ENCODE data around the gene NKIRAS1. TPM values are rescaled to one million over a fixed set of nuclear protein-coding genes. Genes with fewer than 3 reads are reported as not detected.

The NKIRAS1 gene
- total RNA-seq, 2 experiments from 2014 or later, result 3.2 to 3.8 TPM

DNA sequence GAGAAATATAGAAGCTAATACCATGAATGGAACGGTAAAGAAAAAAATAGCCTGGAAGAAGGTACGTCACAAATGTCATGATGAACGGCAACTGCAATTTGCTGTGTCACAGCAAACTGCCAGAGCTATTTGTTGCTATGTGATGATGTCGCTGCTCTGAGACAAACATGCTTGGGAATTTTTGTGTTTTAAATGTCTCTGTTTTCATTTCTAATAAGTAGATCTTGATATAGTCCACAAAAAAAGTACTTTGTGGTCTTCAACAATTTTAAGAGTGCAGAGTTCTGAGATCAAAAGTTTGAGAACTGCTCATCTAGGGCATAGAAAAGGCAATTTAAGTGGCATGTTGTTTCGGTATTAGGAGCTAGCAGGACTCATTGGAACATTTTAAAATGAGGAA lies 24.0 kb upstream of the NKIRAS1 start:
- Mint-ChIP-seq H3K9me3 (no peaks in the 10 kb centered on the region), H3K36me3 (ENCODE audit: low read depth) (peaks cover 10% of the 10 kb centered on the region), H3K27ac (no peak overlapping the region), H3K4me1 (ENCODE audit: low read depth) (peaks cover 13% of the 10 kb centered on the region), H3K27me3 (no peaks in the 10 kb centered on the region), H3K4me3 (no peak overlapping the region)
- no peak overlapping the region for H3K4me3 ChIP-seq (ENCODE audit: low read length)
- peaks cover 0 to 4% of the 10 kb centered on the region in 2 experiments for H3K9me3 ChIP-seq (ENCODE audit: control insufficient read depth in 1 of 2, insufficient read depth in 1 of 2, low read length in 2 of 2)
- ChIA-PET CTCF (interaction anchor here (1.0 kb wide), 1 partner anchor 9 kb away, joined by 3 read pairs; no protein-coding TSS in a partner anchor), POLR2A (interaction anchor here (3.3 kb wide), 1 partner anchor 24 kb away, joined by 17 read pairs; the partner anchor contains the start of genes NKIRAS1 and RPL15)
- ATAC-seq (ENCODE audit: poor library complexity), result no peak
- intact Hi-C loops (cut with DNase I, micrococcal nuclease), result loop anchor here in 1 of 2 experiments (1.0 to 10.0 kb wide), 3 partner anchors 22 to 1854 kb away; partner anchors contain the start of genes OXSM and UBE2E2
- H3K27me3 ChIP-seq (ENCODE audit: control insufficient read depth in 1 of 2, insufficient read depth in 2 of 2, low read length in 2 of 2), result no peaks in the 10 kb centered on the region
- H3K27ac ChIP-seq (ENCODE audit: low read depth in 1 of 2, low read length in 2 of 2), result no peak overlapping the region
- H3K36me3 ChIP-seq (ENCODE audit: insufficient read depth, low read length), result no peaks in the 10 kb centered on the region
- TF ChIP-seq, protein P1, sequence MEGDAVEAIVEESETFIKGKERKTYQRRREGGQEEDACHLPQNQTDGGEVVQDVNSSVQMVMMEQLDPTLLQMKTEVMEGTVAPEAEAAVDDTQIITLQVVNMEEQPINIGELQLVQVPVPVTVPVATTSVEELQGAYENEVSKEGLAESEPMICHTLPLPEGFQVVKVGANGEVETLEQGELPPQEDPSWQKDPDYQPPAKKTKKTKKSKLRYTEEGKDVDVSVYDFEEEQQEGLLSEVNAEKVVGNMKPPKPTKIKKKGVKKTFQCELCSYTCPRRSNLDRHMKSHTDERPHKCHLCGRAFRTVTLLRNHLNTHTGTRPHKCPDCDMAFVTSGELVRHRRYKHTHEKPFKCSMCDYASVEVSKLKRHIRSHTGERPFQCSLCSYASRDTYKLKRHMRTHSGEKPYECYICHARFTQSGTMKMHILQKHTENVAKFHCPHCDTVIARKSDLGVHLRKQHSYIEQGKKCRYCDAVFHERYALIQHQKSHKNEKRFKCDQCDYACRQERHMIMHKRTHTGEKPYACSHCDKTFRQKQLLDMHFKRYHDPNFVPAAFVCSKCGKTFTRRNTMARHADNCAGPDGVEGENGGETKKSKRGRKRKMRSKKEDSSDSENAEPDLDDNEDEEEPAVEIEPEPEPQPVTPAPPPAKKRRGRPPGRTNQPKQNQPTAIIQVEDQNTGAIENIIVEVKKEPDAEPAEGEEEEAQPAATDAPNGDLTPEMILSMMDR (IDR thresholded peaks at IDR 0.05), result no peak
- no peaks in the 10 kb centered on the region for H3K4me1 ChIP-seq (ENCODE audit: insufficient read depth, low read length)
- no peak for DNase-seq

DNA sequence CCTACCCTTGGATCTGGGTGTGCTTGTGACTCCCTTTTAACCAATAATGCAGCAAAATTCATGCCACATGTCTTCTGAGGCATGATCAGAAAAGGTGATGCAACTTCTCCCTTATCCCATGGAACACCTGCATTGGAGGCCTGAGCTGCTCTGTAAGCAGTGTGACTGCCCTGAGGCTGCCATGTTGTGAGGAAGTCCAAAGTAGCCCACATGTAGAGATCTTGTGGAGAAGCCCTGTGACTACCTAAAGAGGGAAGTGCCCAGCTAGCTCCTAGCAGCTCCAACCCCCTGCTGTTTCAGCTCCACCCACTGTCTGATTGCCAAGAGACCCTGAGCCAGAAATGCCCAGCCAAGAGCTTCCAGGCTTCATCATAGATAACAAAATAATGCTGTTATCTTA lies 21.9 kb upstream of the NKIRAS1 start:
- Mint-ChIP-seq H3K27ac (no peak overlapping the region), H3K9me3 (no peaks in the 10 kb centered on the region), H3K4me1 (ENCODE audit: low read depth) (peaks cover 3% of the 10 kb centered on the region), H3K36me3 (ENCODE audit: low read depth) (no peaks in the 10 kb centered on the region), H3K27me3 (no peaks in the 10 kb centered on the region), H3K4me3 (no peak overlapping the region)
- Histone ChIP-seq H3K27me3 (ENCODE audit: control insufficient read depth in 1 of 2, insufficient read depth in 2 of 2, low read length in 2 of 2) (no peaks in the 10 kb centered on the region), H3K9me3 (ENCODE audit: control insufficient read depth in 1 of 2, insufficient read depth in 1 of 2, low read length in 2 of 2) (peaks cover 0 to 4% of the 10 kb centered on the region in 2 experiments), H3K4me1 (ENCODE audit: insufficient read depth, low read length) (no peaks in the 10 kb centered on the region), H3K4me3 (ENCODE audit: low read length) (no peak overlapping the region), H3K36me3 (ENCODE audit: insufficient read depth, low read length) (no peaks in the 10 kb centered on the region), H3K27ac (ENCODE audit: low read depth in 1 of 2, low read length in 2 of 2) (no peak overlapping the region)
- intact Hi-C loops (cut with DNase I, micrococcal nuclease), result no loop called here
- TF ChIP-seq, protein P1 (IDR thresholded peaks at IDR 0.05), result no peak
- POLR2A ChIA-PET, result interaction anchor here (3.3 kb wide), 1 partner anchor 22 kb away, joined by 17 read pairs; the partner anchor contains the start of genes NKIRAS1 and RPL15
- DNase-seq (no peak), ATAC-seq (ENCODE audit: poor library complexity) (no peak)
- CTCF ChIA-PET, result no interaction called here

DNA sequence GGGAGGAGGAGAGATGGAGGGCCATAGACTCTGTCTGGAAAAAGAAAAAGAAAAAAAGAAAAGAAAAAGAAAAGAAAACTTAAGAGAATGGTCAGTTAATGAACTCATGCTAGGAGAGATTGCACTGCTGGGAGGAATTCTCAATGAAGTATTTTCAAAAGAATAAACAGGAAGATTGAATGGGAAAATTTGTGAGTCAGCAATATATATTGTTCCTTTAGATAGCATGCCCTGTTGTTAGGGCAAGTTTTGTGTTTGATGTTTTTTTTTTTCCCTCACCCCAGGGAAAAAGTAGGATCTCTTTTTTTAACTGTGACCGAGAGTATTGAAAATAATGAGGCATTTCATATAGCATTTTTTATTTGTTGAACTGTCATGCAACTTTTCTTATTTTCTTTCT lies 20.5 kb upstream of the NKIRAS1 start:
- Histone ChIP-seq H3K36me3 (ENCODE audit: insufficient read depth, low read length) (no peaks in the 10 kb centered on the region), H3K4me1 (ENCODE audit: insufficient read depth, low read length) (no peaks in the 10 kb centered on the region), H3K9me3 (ENCODE audit: control insufficient read depth in 1 of 2, insufficient read depth in 1 of 2, low read length in 2 of 2) (peaks cover 0 to 4% of the 10 kb centered on the region in 2 experiments), H3K27me3 (ENCODE audit: control insufficient read depth in 1 of 2, insufficient read depth in 2 of 2, low read length in 2 of 2) (no peaks in the 10 kb centered on the region), H3K27ac (ENCODE audit: low read depth in 1 of 2, low read length in 2 of 2) (no peak overlapping the region), H3K4me3 (ENCODE audit: low read length) (no peak overlapping the region)
- TF ChIP-seq, protein P1 (IDR thresholded peaks at IDR 0.05), result no peak
- H3K9me3 Mint-ChIP-seq, result no peaks in the 10 kb centered on the region
- ChIA-PET POLR2A (no interaction called here), CTCF (no interaction called here)
- H3K27me3 Mint-ChIP-seq, result no peaks in the 10 kb centered on the region
- ATAC-seq (ENCODE audit: poor library complexity) (no peak), DNase-seq (no peak)
- no peak overlapping the region for H3K27ac Mint-ChIP-seq
- no peaks in the 10 kb centered on the region for H3K36me3 Mint-ChIP-seq (ENCODE audit: low read depth)
- intact Hi-C loops (cut with DNase I, micrococcal nuclease), result no loop called here
- H3K4me3 Mint-ChIP-seq, result no peak overlapping the region
- no peaks in the 10 kb centered on the region for H3K4me1 Mint-ChIP-seq (ENCODE audit: low read depth)
